ENCODE results near the gene PRMT3.

GRCh38 chr11:20353829-20354434, 33.6 kb upstream of the PRMT3 start:
- TF ChIP-seq CTCF (IDR thresholded peaks at IDR 0.05): no peak
- no peak for TF ChIP-seq POLR2A (IDR thresholded peaks at IDR 0.05)
